ENCODE results near the gene TCEAL1. TPM values are rescaled to one million over a fixed set of nuclear protein-coding genes. Genes with fewer than 3 reads are reported as not detected.

TCEAL1 gene
- total RNA-seq, 2 donors from 2014 or later: 14.8 to 28.0 TPM

DNA sequence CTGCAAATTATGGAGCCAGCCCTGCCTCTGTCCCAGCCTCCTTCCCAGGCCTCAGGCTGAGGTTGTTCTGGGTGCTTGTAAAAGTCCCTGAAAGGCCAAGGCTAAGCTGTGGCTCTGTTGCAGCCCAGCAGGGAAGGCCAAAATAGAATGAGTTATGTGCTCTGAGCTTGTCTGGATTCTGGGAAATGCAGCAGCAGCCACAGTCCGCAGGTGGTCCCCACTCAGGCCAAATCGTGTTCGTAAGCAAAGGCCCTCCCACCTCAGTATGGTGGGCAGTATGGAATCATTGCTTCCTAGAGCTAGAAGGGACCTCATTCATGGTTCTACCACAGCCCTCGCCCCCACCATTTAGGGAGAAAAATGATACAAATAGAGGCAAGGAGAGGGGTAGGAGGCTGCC, 4.7 kb upstream of the TCEAL1 start:
- no peak for DNase-seq
- intact Hi-C loops (cut with DNase I): no loop called here
- H3K9me3 ChIP-seq: no peaks in the 10 kb centered on the region
- H3K36me3 ChIP-seq (replicated peaks in 1 of 2; ENCODE audit: insufficient read depth in 1 of 2, low read depth in 2 of 2): no peaks in the 10 kb centered on the region
- 49 to 90% methylated on average over 2 to 3 of the region's 4 CpGs for WGBS, 2 donors
- no peak for ATAC-seq
- no peaks in the 10 kb centered on the region for H3K27me3 ChIP-seq
- peak overlapping the region in 2 of 4 donors; percentile 44 to 64 for H3K27ac ChIP-seq
- peaks cover 7% of the 10 kb centered on the region for H3K4me1 ChIP-seq
- no peak for TF ChIP-seq POLR2A (IDR thresholded peaks at IDR 0.05)
- TF ChIP-seq, protein P1, sequence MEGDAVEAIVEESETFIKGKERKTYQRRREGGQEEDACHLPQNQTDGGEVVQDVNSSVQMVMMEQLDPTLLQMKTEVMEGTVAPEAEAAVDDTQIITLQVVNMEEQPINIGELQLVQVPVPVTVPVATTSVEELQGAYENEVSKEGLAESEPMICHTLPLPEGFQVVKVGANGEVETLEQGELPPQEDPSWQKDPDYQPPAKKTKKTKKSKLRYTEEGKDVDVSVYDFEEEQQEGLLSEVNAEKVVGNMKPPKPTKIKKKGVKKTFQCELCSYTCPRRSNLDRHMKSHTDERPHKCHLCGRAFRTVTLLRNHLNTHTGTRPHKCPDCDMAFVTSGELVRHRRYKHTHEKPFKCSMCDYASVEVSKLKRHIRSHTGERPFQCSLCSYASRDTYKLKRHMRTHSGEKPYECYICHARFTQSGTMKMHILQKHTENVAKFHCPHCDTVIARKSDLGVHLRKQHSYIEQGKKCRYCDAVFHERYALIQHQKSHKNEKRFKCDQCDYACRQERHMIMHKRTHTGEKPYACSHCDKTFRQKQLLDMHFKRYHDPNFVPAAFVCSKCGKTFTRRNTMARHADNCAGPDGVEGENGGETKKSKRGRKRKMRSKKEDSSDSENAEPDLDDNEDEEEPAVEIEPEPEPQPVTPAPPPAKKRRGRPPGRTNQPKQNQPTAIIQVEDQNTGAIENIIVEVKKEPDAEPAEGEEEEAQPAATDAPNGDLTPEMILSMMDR (IDR thresholded peaks at IDR 0.05): no peak
- no peak overlapping the region for H3K4me3 ChIP-seq

DNA sequence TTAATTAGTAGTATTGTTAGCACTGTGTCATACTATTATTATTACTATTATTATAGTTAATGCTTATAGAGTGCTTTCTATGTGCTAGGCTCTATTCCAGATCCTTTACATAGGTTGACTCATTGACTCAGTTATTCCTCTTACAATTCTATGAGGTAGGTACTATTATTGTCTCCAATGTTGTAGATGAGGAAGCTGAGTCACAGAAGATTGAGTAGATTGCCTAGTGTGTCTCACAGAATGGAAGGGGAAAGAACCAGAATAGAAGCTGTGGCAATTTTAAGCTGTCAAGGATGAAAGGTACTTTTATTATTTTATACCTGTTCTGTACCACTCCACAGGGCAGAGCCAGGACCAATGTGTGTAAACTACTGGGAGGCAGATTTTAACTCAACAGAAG, 1.9 kb upstream of the TCEAL1 start:
- H3K36me3 ChIP-seq (replicated peaks in 1 of 2; ENCODE audit: insufficient read depth in 1 of 2, low read depth in 2 of 2): no peaks in the 10 kb centered on the region
- DNase-seq (no peak), ATAC-seq (no peak)
- no peak for TF ChIP-seq POLR2A (IDR thresholded peaks at IDR 0.05)
- TF ChIP-seq, protein P1 (IDR thresholded peaks at IDR 0.05): no peak
- no peaks in the 10 kb centered on the region for H3K27me3 ChIP-seq
- peaks cover 7% of the 10 kb centered on the region for H3K4me1 ChIP-seq
- no peak overlapping the region for H3K4me3 ChIP-seq
- intact Hi-C loops (cut with DNase I): no loop called here
- H3K27ac ChIP-seq: no peak overlapping the region
- no peaks in the 10 kb centered on the region for H3K9me3 ChIP-seq

DNA sequence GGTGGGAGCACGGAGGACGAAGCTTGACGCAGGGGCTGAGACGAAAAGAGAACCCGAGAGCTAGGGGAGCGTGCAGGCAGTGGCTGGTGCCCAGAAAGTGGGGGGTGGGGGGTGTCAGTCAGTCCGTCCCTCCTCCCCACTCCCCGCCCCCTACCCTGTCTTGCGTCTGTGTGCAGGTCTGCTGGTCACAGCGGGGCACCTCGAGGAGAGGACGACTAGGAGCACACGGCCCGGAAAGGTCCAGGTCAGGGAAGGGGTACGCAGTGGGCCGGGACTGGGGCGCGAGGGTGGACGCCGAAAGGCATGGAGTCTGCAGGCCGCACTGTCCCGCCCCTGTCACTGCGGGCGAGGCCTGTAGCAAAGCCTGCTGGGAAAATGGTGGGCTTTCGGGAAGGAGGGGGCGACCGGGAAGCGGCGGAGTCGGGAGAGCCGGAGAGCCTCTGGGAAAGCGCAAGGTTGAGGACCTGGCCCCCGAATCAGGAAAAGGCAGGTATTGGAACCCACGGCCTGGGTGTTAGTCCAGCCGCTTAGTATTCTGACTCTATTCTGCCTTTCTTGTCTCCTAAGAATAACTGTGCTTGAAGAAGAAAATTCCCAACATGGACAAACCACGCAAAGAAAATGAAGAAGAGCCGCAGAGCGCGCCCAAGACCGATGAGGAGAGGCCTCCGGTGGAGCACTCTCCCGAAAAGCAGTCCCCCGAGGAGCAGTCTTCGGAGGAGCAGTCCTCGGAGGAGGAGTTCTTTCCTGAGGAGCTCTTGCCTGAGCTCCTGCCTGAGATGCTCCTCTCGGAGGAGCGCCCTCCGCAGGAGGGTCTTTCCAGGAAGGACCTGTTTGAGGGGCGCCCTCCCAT, 769 bp downstream of the TCEAL1 start:
- DNase-seq: peak; percentile 57 to 70 (median 64)
- H3K9me3 ChIP-seq: no peaks in the 10 kb centered on the region
- peak; percentile 81 for ATAC-seq
- H3K27me3 ChIP-seq: no peaks in the 10 kb centered on the region
- intact Hi-C loops (cut with DNase I): no loop called here
- H3K36me3 ChIP-seq (replicated peaks in 1 of 2; ENCODE audit: insufficient read depth in 1 of 2, low read depth in 2 of 2): no peaks in the 10 kb centered on the region
- H3K27ac ChIP-seq: peak overlapping the region; percentile 64 to 92 (median 81)
- 0 to 7% methylated on average over 20 to 39 of the region's 49 CpGs for WGBS, 2 donors
- H3K4me1 ChIP-seq: peaks cover 7% of the 10 kb centered on the region
- TF ChIP-seq POLR2A (IDR thresholded peaks at IDR 0.05): peak; percentile 21 to 71 (median 67)
- TF ChIP-seq, protein P1 (IDR thresholded peaks at IDR 0.05): peak in 2 of 7 experiments; percentile 14 to 42
- H3K4me3 ChIP-seq: peak overlapping the region; percentile 31 to 45

DNA sequence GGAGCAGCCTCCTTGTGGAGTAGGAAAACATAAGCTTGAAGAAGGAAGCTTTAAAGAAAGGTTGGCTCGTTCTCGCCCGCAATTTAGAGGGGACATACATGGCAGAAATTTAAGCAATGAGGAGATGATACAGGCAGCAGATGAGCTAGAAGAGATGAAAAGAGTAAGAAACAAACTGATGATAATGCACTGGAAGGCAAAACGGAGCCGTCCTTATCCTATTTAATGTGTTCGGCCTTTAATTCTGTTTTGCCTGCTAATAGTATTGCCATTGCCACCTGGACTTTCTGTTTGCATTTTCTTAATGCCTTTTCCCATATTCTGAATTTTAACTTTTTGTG, 1.4 kb downstream of the TCEAL1 start:
- ATAC-seq (no peak), DNase-seq (no peak)
- no peak for TF ChIP-seq POLR2A (IDR thresholded peaks at IDR 0.05)
- TF ChIP-seq, protein P1 (IDR thresholded peaks at IDR 0.05): peak in 2 of 7 experiments; percentile 27 to 42
- intact Hi-C loops (cut with DNase I): no loop called here
- Histone ChIP-seq H3K9me3 (no peaks in the 10 kb centered on the region), H3K4me1 (peaks cover 7% of the 10 kb centered on the region), H3K27me3 (no peaks in the 10 kb centered on the region), H3K4me3 (peak overlapping the region; percentile 31 to 45), H3K27ac (peak overlapping the region in 3 of 4 donors; percentile 77 to 92 (median 85)), H3K36me3 (replicated peaks in 1 of 2; ENCODE audit: insufficient read depth in 1 of 2, low read depth in 2 of 2) (no peaks in the 10 kb centered on the region)
- WGBS, 2 donors: 6 to 15% methylated on average over 3 to 6 of the region's 6 CpGs

DNA sequence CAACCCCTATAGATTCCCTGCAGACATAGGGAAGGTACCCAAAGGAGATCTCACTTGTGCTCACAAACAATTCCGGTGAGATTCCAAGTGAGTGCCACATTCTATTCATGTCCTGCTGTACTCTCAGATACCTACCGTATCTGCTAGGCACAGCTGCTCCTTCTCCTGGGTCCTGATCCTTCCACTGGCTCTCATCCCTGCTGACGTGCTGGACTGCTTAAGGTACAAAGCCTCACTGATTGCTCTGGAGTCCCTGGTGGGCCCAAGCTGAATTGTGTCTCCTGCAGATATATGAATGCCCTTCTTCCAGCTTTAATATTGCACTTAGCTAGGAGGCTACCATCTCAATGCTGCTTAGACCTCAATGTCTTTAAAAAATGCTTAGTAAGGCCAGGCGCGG, 2.4 kb downstream of the TCEAL1 start:
- intact Hi-C loops (cut with DNase I): no loop called here
- ATAC-seq (no peak), DNase-seq (no peak)
- TF ChIP-seq, protein P1 (IDR thresholded peaks at IDR 0.05): no peak
- no peak for TF ChIP-seq POLR2A (IDR thresholded peaks at IDR 0.05)
- Histone ChIP-seq H3K27ac (no peak overlapping the region), H3K27me3 (no peaks in the 10 kb centered on the region), H3K4me1 (no peaks in the 10 kb centered on the region), H3K36me3 (replicated peaks in 1 of 2; ENCODE audit: insufficient read depth in 1 of 2, low read depth in 2 of 2) (no peaks in the 10 kb centered on the region), H3K4me3 (no peak overlapping the region), H3K9me3 (no peaks in the 10 kb centered on the region)
- 92 to 93% methylated on average over 5 of the region's 5 CpGs for WGBS, 2 donors

Data from body of pancreas (tissue), 4 donors.